Myocyte (in vitro differentiated cells): ENCODE results near the gene ZFP1. TPM values are rescaled to one million over a fixed set of nuclear protein-coding genes. Genes with fewer than 3 reads are reported as not detected.

ENCODE experiments used
- total RNA-seq: library from RNA; depleted of rRNA; stranded (reverse); fragments of >200 nt; gene quantifications from 2 replicates; pipeline ENCODE4 v1.2.3, GENCODE V29; 2014

The ZFP1 gene
- total RNA-seq, 1 donor from 2014 or later, result 12.0 TPM

Other genes with a start within 250 kb of the ZFP1 start
- gene WDR59, start 163.4 kb upstream of the ZFP1 start, total RNA-seq, result 14.8 and 15.4 TPM in 2 replicates
- 71.1 and 82.3 TPM in 2 replicates for gene ZNRF1, start 149.5 kb upstream of the ZFP1 start, total RNA-seq
- 1.7 and 3.5 TPM in 2 replicates for gene LDHD, start 31.7 kb upstream of the ZFP1 start, total RNA-seq
- 2.3 and 6.1 TPM in 2 replicates for gene CTRB2, start 58.6 kb downstream of the ZFP1 start, total RNA-seq
- 3.4 and 4.5 TPM in 2 replicates for gene CTRB1, start 70.5 kb downstream of the ZFP1 start, total RNA-seq
- 104 and 128 TPM in 2 replicates for gene BCAR1, start 103.1 kb downstream of the ZFP1 start, total RNA-seq